ENCODE data around the gene PPP2R3A.

GRCh38 chr3:136055491-136055890, 90.0 kb downstream of the PPP2R3A start:
- TF ChIP-seq CTCF (IDR thresholded peaks at IDR 0.05) (no peak), POLR2A (IDR thresholded peaks at IDR 0.05) (no peak)
